GM12873 (cell line): ENCODE measurements around the gene OSMR.

Source experiments
- TF ChIP-seq, protein P1 (sequence below): IDR thresholded peaks from 2 replicates; pipeline ENCODE4 v1.5.1; 2012; ENCODE audit warnings: low read depth, mild to moderate bottlenecking, moderate library complexity, low read length, control low read depth; ENCODE audit not compliant: insufficient read depth; ENCODE audit errors: missing control alignments

Gene OSMR

GRCh38 chr5:38867032-38867398 is 21.2 kb downstream of the OSMR start:
- TF ChIP-seq, protein P1, sequence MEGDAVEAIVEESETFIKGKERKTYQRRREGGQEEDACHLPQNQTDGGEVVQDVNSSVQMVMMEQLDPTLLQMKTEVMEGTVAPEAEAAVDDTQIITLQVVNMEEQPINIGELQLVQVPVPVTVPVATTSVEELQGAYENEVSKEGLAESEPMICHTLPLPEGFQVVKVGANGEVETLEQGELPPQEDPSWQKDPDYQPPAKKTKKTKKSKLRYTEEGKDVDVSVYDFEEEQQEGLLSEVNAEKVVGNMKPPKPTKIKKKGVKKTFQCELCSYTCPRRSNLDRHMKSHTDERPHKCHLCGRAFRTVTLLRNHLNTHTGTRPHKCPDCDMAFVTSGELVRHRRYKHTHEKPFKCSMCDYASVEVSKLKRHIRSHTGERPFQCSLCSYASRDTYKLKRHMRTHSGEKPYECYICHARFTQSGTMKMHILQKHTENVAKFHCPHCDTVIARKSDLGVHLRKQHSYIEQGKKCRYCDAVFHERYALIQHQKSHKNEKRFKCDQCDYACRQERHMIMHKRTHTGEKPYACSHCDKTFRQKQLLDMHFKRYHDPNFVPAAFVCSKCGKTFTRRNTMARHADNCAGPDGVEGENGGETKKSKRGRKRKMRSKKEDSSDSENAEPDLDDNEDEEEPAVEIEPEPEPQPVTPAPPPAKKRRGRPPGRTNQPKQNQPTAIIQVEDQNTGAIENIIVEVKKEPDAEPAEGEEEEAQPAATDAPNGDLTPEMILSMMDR = no peak

DNA sequence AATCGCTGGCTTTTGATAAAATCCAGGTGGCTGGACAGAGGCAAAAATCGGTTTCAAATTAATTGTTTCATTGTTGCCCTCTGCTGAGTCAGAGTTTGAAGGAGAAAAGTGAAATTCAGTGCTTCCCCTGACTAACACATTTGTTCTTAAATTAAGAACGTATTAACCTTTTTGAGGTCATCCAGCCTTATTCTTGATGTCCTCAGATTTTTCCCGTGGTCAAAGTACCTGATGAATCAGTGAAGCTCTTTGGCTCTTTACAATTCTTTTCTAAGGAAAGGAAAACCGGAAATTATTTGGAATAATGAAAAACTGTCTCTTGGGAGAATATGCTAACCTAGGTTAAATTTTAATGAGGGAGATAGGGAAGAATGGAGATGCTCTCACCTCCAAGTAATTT is 21.6 kb downstream of the OSMR start:
- TF ChIP-seq, protein P1 = no peak

GRCh38 chr5:38870595-38870994 is 24.8 kb downstream of the OSMR start:
- TF ChIP-seq, protein P1 = no peak

DNA sequence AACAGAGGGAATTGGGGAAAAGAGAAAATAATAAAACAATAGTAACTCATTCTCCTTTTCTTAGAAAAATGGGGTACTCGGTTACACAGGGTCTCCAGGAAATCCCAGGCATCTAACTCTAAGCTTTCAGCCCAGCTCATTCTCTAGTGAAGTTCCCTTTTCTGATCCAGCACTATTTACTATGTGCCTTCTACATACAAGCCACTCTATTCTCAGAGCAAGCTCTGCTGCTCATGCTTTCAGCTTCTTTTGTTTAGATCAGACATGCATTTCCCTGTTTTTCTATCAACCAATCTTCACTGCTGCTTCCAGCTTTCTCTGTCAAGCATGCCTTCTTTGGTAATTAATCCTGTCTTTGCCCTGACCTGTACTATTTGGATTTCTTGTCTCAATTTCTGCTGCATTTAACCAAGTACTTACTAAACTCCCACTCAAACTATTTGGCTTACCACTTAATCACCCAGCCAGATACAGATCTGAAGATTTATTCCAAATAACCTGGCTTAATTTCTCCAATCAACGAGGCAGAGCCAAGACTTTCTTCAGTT is 25.3 kb downstream of the OSMR start:
- TF ChIP-seq, protein P1 = no peak

DNA sequence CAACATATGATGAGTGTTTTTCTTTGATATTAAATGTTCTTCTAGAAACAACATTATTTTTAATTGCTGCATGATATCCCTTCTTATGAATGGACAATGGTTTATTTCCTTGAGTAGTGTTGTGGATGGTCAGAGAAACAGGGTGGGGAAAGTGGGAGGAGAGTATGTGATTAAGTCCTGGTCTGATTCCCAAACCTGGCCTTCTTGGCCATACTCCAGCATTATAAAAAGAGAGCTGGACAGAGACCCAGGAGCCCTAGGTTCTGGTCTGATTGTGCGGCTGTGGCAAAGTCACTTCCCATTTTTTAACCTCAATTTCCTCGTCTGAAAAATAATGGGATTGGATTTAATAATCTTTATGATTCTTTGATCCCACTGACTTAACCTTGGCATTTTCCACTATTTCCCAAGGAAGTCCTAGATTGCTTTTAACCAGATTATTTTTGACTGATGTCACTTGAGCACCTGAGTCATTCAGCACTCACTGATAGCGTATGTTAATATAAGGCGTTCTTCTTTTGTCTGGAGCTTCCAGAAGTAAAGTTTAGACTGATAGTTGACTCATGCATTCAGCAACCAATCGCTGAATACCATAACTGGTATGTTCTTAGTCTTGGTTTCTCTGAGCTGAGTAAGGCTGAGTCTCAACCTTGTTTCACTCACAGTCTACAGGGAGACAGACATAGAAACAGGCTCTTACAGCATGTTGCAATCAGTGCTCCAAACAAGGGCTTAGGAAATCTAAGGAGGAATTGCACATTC is 26.2 kb downstream of the OSMR start:
- TF ChIP-seq, protein P1 = no peak

GRCh38 chr5:38872826-38873225 is 27.0 kb downstream of the OSMR start:
- TF ChIP-seq, protein P1 = no peak

- TF ChIP-seq, protein P1 = no peak
Observed at GRCh38 chr5:38874948-38875456, 29.2 kb downstream of the OSMR start.
